GF-D8 (cell line): ENCODE data around the gene TMEM164.
"Not testable (repeated sequence)": the region's sequence is repeated elsewhere in the genome, so short reads cannot be mapped to it uniquely, and the experiment has no call there.

Experiments
- DNase-seq: peaks from one replicate; lab custom pipeline; 2025; lab: John Stamatoyannopoulos, UW

The TMEM164 gene

DNA sequence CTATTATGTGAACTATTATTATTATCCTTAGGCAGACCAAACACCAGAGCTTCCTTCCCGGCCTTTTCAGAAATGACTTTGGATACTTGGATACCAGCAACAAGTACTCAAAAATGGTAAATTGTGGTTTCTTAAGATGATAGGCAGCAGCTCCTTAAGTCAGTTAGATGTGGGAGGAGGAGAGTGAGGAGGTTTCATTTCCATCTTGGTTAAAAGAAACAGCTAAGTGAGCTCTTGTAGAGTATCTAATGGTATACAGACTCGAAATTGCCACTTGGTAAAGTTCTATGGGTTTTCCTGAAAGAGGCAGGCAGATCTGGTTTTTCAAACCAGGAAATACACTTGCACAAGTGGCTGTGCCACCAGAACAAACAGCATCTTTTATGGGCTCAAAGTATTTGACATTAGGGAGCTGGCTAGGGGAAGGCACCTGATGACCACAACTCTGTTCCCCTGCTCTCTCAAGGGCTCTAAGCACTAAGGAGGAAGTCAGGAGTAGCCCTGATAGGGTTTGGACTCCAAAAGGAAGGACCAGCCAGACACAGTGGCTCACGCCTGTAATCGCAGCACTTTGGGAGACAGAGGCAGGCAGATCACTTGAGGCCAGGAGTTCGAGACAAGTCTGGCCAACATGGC lies 130.9 kb downstream of the TMEM164 start:
- DNase-seq: no peak

DNA sequence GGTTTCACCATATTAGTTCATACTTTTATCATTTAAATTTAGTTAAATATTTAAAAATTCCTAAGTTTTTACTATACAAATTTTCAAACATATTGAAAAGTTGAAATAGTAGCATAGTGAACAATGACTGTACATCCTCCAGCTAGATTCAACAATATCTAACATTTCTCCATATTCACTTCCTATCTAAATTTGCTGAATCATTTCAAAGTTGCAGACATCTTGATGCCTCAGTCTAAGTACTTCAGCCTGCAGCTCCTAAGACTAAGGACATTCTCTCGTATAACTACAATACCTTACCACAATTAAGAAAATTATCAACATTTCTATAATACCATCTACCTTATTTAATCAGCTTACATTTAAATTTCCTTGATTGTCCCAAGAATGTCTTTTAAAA lies 132.7 kb downstream of the TMEM164 start:
- peak; percentile 16 for DNase-seq

DNA sequence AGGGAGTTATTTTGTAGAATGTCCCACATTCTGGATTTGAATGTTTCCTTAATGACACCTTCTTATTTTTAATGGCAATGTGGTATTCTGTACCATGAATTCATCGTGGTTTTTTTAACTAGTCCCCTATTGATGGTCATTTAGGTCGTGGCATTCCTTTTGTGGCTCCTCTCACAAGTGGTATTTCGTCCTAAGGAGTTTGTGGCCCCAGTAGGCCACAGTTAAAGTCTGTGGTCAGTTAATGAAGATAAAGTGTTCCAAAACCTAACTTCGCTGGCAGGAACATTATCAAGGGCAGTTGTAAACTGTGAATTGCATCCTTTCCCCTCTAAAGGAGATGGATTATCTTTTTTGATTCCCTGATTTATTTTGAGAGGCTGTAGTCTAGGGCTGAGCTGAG lies 133.2 kb downstream of the TMEM164 start:
- no peak for DNase-seq

DNA sequence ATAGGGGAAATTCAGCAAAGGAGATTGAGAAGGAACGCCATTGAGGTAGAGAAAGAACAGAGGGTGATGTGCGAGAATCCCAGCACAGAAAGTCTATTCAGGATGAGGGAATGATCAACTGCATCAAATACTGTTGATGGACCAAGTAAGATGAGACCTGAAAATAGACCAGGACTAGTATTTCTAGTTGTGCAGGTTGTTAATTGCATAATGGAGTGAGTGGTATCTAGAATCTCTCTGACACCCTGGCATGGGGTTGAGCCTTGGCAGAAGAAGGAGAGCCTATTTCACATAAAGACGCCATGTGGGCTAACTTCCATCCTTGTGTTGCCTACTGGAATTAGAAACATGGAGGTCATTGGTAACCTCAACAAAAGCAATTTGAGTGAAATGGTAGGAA lies 135.6 kb downstream of the TMEM164 start:
- DNase-seq: no peak

DNA sequence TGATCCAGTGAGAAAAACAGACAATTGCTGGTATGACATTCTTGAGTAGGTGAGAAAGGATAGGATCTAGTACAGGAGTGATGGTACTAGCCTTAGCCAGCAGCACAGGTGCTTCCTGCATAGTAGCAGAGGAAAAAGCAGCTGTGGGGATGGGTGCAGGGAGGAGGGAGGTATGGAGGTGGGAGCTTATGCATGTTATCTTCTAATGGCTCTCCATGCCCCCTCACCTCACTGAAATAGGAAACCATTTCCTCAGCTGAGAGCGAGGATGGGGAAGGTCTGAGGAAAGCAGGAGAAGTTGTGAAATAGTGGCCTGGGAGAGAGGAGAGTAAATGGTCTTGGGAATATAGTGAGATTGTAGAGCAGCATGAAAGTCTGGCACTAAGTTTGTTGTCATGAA lies 136.3 kb downstream of the TMEM164 start:
- no peak for DNase-seq

DNA sequence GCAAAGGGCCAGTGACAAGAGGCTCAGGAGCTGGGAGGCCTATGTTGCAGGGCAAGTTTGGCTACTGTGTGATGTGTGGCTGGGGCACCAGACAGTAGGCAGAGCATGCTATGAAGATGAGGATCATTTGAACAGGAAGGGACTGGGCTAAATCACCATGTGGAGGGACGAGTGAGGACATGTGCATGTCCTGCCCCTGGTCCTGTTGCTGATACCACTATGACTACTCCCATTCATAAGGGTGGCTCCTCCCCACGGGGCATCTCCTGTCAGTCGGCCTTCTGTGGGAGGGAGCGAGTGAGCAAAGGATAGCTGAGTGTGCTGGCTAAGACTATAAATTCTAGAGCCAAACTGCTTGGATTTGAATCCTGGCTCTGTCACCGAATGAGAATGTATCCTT lies 139.2 kb downstream of the TMEM164 start:
- DNase-seq: no peak

DNA sequence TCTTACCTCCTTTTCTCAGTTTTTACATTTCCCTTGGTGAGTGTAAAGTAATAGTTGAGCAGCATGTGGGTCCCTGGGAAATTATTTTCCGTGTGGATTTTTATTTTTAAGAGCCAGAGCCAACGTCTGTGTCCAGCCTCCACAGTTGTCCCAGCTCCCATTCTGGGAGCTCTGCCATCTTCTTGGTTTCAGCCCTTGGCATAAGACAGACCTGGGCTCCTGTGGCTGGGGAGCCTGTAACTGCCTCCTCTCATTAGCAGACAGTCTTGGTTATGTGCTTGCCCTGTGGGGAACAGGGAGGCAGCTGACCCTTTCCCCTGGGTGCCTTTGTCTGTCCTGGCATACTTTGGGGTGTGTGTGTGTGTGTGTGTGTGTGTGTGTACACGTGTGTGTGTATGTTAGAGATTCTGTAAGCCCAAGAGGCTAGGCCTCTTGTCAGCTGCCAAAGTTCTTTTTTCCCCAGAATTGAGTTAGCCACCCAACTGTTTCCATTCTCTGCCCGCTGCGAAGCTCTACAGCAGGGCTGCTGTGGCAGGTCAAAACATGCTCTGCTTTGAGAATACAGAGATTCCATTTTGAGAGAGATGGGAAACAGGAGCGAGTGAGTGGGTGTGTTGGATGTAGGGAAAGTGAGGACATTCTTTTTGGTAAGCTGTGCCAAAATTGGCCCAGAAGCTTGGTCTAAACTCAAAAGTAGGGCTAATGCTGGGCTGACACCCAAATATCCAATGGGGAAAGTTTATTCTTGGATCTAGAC lies 140.7 kb downstream of the TMEM164 start:
- no peak for DNase-seq

DNA sequence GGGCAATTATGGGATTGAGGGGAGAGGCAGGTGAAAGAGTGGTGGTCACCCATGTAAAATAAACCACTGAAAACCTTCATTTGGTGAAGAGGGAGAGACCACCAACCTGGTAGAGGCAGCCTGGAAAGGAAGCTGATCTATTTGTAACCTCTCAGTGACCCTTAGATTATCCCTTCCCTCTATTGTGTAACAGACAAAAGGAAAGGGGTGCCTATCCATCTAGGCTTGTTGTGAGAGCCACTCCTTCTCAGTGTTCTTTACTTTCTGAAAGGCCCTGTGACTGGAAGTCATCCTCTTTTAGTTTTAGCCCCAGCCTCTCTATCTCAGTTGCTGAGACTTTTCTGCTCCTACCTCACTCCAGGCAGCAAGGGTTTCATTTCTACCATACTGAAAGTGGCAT lies 142.4 kb downstream of the TMEM164 start:
- no peak for DNase-seq

DNA sequence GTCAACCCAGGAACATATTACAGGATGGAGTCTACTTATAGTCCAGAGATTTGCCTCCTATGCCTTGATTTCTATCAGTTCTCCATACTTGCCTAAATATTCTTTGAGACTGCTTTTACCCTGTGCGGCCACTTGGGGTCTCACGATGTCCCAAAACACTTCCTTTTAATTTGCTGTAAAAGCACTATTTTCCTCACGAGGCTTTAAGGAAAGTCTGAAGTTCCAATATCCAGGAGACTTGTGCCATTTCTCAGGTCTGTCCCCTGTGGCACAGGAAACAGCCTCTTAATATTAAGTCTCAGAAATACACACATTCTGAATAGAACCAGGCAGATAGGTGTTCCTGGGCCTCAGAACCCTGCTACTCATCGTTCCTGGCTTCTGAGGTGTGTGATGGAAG lies 142.9 kb downstream of the TMEM164 start:
- DNase-seq: peak; percentile 4

DNA sequence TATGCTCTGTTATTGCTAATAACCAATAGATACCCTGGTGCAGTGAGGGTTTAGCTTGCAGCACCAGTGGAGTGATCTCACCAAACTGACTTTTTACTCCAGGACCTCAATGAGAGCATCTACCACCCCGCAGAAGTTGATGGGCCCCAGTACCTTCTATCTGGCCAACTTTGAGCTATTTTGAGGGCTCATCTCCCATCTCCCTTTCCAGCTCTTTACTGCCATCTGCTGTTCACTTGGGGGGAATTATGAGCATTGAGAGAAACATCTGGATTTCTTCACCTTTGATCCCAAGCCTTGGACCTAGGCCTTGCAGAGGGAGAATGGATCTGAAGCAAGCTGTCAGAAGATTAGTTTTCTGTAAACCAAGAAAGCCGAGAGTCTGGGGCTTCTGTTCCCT lies 143.6 kb downstream of the TMEM164 start:
- no peak for DNase-seq

DNA sequence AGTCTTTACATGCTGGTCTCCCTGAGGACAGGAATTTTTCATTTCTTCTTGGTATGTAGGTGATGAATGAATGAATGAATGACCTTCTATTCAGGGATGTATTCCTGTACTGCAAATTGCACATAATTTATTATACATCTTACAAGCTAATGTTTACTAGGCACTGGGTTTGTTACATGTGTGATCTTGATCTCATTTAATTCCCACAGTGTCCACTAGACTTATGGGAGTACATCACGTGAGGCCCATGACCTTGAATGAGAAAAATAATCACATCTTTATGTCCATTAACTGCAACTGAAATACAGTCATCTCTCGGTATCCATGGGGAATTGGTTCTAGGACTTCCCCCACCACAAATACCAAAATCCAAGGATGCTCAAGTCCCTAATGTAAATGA lies 150.3 kb downstream of the TMEM164 start:
- no peak for DNase-seq

DNA sequence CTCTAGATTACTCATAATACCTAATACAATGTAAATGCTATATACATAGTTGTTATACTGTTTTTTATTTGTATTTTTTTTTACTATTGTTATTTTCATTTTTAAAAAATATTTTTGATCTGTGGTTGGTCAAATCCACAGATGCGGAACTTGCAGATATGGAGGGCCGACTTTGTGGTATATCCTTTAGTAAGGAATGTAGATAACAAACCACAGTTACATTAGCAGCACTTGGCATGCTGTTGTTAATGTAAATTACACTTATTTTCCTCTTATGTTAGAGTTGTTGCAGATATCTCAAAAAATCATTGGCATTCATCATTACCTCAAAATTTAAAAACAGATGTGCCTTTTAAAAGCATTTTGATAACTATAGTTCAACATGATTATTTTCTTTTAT lies 151.0 kb downstream of the TMEM164 start:
- DNase-seq: no peak

DNA sequence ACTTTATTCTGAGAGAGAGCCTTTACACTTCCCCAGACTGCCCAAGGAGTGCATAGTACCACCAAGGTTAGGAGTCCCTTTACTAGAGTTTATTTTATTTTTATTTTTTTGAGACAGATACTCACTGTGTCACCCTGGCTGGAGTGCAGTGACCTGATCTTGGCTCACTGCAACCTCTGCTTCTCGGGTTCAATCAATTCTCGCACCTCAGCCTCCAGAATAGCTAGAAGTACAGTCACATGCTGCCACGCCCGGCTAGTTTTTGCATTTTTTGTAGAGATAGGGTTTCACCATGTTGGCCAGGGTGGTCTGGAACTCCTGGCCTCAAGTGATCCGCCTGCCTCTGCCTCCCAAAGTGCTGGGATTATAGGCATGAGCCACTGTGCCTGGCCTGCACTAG lies 151.4 kb downstream of the TMEM164 start:
- not testable (repeated sequence) for DNase-seq

DNA sequence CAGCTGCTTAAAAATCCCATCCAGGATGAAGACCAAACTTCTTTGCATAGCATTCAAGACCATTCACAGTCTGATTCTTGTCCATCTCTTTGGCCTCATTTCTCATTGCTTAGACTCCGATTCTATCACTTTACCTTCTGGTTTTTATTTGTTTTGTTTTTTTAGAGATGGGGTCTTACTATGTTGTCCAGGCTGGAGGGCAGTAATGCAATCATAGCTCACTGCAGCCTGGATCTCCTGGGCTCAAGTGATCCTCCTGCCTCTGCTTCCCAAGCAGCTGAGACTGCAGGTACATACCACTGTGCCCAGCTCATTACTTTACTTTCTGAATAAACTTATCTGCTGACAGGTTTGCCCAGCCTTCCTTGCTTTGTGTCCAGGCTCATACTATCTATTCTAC lies 152.8 kb downstream of the TMEM164 start:
- no peak for DNase-seq

DNA sequence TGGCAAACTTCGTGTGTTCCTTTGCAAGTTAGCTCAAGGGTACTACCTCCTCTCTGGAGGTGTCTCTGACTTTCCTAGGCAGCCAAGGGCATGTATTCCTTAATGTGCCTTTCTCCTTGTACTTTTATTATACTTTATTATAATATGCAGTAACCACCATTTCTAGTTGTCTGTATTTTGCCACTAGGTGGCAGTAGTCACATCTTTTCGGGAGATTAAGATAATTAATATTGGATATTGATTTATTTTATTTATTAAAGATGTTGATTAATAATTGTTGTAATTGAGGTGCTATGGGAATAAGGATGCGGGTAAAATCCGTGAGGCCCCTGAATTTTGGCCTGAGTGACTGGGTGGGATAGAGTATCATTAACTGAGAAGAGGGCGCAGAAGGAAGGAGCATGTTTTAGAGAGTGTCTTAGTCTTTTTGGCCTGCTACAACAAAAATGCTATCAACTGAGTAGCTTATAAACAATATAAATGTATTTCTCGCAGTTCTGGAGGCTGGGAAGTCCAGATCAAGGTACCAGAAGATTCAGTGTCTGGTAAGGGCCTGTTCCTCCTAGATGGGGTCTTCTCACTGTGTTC lies 153.3 kb downstream of the TMEM164 start:
- no peak for DNase-seq

DNA sequence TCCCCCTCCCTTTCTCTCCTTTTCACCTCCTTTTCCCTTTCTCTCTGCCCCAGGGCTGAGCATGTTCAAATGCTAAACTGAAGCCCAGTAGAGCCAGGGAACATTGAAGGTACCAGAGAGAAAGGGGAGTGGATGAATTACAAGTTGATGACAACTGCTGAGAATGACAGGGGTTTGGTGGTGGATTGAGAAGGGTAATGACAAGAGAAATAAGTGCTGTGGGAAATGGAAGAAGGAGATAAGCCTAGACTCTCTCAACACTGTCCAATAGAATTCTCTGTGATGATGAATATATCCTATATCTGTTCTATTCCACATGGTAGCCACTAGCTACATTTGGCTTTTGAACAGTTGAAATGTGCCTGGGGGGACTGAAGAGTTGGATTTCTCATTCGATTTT lies 154.5 kb downstream of the TMEM164 start:
- no peak for DNase-seq

DNA sequence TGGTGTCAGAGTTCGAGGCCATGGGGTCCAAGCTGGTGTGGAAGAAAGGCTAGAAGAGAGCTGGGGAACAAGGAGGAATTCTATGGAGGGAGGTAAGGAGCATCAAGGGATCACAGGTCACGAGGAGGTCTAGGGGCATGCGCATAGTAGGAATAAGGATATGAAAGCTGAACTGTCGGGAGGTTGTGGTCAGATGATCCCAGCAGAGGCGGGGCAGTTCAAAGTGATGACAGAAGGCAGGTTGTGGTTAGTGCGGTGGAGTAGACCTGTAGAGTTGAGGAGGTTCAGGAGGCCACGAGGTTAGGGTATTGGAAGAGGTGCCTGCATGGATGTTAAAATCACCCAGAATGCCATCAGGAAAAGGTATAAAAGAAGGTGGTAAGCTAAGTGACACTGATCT lies 156.3 kb downstream of the TMEM164 start:
- DNase-seq: no peak

DNA sequence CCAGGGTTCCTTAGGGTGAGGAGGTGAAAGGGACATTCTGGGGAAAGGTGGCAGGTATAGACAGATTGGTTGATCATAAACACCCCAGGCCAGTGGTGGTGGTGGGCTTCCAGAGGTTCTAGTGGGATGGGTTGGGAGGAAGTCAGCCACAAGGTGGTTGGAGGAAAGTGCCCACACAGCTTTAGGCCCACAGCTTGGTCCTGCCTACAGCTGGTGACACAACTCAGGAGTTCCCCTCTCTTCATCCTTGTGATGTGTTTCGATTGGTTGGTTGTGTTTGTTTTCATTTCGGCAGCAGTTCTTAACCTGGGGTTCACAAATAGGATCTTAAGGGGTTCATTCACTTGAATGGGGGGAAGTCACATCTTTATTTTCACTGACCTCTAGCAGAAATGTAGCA lies 157.0 kb downstream of the TMEM164 start:
- DNase-seq: no peak

DNA sequence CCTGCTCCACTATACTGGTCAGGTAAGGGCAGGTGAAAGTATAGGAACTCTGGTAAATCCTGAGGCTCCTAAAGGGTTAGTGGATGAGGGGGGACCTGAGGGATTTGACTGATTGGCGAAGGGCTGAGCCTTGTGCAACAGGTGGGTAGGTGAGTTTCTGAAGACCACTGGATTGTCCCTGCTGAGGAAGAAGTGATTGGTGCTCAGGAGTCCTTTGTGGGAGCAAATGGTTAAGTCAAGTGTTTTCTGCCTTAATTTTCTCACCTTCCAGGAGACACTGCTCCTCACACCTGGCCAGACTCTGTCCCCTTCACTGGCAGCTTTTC lies 158.4 kb downstream of the TMEM164 start:
- no peak for DNase-seq

DNA sequence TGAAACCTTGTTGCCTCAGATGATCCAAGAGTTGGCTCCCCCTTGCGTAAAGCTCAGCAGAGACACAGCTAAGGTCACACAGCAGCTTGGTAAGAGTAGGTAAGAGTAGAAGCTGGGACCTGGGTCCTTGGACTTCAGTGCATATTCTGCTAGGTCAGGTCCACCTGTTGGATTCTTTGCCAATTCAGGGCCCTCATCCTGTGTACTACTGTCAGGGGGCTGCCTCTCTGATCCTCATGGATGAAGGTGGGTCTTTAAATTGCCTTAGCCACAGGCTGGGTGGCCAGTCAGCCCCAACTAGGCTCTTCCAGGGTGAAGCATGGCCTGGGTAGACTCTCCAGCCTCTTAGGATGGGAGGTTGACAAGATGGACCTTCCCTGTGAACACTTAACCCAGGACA lies 159.2 kb downstream of the TMEM164 start:
- no peak for DNase-seq

DNA sequence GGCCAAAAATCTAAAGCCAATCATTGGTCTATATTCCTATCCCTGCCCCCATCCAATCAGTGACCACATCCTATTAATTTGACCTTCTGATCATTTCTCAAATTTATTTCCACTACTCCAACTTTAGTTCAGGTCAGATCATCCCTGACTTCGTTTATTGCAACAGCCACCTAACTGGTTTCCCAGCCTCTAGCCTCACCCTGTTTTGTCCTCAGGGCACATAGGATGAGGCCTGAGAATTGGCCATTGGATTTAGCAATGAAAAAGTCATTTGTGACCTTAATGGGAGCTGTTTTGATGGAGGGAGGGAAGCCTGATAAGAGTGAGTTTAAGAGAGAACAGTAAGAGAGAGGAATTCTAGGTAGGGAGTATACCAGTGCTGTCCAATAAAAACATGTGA lies 160.0 kb downstream of the TMEM164 start:
- DNase-seq: no peak

DNA sequence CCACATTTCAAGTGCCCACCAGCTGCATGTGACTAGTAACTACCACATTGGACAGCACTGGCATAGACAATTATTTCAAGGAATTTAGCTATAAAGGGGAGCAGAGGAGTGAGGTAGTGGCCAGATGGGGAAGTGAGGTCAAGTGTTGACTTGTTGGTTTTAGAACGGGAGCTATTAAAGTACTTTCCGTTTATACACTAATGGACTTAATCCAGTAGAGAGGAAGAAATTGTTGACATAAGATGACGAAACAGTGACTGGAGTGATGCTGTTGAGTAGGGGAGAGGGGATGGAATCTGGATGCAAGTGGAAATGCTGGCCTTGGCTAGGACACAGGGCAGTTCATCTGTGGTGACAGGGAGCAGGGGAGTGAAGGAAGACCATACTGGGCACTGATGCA lies 160.6 kb downstream of the TMEM164 start:
- no peak for DNase-seq

DNA sequence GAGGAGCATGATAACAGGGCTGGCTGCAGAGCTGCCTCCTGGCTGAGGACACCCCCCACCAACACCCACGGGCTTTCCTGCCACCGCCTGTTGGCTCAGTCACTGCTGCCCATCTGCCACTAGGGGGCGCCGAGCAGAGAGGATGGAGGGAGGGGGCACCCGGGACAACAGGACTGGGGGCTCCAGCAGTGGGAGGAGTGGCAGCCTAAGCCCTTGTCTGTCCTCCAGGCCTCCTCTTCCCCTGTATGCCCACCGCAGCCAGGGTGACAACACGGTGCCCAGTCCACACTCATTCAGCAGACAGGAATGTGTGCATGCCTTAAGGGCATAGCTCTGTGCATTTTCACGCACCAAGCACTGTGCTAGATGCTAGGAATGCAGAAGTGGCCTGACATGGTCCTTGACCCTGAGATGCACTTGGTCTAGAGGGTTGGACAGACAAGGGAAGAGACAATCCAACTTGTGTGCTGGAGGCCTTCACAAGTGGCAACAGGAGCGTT lies 165.1 kb downstream of the TMEM164 start:
- no peak for DNase-seq

DNA sequence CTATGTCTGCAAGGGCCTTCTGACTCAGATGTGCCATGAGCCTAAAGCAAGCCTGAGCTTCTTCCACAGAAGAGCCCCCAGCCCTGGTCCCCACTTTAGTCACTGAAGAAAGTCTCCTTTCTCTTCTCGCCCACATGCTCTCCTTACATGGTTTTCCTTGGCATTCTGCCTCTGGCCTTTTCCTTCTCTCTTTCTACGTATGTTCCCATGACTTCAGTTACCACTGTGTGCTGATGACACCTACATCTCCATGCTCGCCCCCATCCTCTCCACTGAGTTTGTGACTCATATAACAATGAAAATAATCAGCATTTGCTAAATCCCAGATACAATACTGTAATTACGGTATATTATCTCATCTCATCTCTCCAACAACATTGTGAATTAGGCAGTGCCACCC lies 165.7 kb downstream of the TMEM164 start:
- no peak for DNase-seq
